HG03354 (cell line): ENCODE data around the gene WDR13.

Source experiments
- ATAC-seq: cut with Tn5 transposase; IDR thresholded peaks from one replicate; pipeline ENCODE4 v1.9.1; 2021; ENCODE audit warnings: mild to moderate bottlenecking; ENCODE audit not compliant: unreplicated experiment, poor library complexity, severe bottlenecking

WDR13 gene

DNA sequence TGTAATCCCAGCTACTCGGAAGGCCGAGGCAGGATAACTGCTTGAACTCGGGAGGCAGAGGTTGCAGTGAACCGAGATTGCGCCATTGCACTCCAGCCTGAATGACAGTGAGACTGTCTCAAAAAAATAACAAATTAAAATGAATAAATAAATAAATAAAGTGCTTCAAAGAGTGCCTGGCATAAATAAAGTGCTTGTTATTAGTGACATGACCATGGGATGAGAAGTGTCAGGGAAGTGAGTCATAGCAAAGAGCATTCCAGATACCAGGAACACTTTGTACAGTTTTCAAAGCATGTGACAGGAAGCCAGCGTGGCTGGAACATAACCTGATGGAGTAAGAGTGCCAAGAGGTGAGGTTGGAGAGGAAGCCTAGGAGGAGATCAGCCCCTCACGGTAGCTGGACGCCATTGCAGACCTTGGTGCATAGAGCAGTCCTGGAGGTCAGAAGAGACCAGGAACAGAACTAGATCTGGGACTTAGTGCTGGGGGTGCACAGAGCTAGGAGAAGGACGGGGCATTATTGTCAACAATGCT is 6.0 kb upstream of the WDR13 start:
- ATAC-seq, result no peak

DNA sequence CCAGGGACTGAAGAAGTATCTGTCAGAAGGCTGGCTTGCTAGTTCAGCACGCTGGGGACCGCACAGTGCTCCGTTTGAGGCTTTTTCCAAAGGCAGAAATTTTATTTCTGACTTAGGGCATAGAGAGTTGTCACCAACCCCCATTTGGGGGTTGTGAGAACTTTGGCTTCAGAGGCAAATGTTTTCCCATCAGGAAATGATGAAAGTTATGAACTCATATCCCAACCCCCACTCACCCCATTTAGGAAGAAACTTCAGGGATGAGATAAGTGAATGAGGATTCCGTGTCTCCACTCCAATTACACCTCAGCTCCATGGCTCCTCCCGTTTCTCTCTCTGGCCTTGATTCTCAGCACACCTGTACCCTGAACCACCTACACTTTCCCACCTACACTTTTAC is 4.3 kb upstream of the WDR13 start:
- ATAC-seq, result no peak

DNA sequence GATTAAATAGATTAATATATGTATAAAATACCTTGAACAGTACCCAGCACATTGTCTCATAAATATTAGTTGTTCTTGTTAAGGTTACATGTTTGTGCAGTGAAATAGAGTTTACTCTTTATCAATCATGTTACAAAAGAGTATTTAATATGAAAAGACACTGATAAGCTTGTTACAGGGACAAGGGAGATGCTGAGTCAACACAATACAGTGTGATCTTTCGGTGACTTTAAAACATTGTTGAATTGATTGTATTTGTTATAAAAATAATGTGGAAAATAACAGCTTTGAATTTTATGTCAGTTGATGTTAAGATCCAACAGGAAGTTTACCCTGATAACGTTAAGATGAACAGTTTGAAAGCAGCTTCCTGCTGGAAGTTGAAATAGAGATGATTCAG is 1.4 kb upstream of the WDR13 start:
- ATAC-seq, result no peak

DNA sequence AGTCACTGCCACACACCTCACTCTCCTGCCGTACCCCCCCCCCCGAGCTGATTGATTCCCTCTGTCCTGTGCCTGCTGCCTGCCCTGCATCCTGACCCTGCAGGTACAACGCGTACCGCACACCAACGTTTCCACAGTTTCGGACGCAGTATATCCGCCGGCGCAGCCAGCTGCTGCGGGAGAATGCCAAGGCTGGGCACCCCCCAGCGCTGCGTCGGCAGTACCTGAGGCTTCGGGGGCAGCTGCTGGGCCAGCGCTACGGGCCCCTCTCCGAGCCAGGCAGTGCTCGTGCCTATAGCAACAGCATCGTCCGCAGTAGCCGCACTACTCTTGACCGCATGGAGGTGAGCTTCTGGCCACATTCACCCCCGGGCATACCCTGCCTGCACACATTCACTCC is 1.3 kb downstream of the WDR13 start:
- ATAC-seq, result no peak

DNA sequence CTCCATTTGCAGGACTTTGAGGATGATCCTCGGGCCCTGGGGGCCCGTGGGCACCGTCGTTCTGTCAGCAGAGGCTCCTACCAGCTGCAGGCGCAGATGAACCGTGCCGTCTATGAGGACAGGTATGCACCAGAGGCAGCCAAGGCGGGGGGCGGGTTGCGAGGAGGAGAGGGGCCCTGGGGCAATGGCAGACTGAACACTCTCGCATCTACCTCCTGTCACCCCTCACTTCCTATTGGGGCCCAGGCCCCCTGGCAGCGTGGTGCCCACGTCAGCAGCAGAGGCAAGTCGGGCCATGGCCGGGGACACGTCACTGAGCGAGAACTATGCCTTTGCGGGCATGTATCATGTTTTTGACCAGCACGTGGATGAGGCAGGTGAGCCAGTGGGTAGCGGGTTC is 2.0 kb downstream of the WDR13 start:
- no peak for ATAC-seq

DNA sequence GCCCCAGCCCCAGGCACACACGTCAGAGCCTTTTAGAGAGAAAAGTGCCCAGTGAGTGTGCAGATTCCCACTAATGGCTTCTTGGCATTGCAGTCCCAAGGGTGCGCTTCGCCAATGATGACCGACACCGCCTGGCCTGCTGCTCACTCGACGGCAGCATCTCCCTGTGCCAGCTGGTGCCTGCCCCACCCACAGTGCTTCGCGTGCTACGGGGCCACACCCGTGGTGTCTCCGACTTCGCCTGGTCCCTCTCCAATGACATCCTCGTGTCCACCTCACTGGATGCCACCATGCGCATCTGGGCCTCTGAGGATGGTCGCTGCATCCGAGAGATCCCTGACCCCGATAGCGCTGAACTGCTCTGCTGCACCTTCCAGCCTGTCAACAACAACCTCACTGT is 2.9 kb downstream of the WDR13 start:
- ATAC-seq, result no peak

DNA sequence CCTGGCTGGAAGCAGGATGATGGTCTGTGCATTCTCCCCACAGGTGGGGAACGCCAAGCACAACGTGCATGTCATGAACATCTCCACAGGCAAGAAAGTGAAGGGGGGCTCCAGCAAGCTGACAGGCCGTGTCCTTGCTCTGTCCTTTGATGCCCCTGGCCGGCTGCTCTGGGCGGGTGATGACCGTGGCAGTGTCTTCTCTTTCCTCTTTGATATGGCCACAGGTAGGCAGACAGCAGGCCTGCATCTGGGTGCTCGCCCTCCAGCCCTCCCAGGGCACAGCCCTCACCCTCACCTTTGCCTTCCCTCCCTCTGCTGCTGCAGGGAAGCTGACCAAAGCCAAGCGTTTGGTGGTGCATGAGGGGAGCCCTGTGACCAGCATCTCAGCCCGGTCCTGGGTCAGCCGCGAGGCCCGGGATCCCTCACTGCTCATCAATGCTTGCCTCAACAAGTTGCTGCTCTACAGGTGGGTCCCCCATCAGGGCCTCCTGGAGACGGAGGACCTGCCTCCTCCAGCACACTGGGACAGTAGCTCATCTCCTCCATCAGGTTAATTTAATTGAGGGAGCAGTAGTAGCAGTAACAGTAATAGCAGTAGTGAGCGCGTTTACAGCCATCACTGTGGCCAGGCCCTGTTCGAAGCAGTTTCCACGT is 4.6 kb downstream of the WDR13 start:
- no peak for ATAC-seq

DNA sequence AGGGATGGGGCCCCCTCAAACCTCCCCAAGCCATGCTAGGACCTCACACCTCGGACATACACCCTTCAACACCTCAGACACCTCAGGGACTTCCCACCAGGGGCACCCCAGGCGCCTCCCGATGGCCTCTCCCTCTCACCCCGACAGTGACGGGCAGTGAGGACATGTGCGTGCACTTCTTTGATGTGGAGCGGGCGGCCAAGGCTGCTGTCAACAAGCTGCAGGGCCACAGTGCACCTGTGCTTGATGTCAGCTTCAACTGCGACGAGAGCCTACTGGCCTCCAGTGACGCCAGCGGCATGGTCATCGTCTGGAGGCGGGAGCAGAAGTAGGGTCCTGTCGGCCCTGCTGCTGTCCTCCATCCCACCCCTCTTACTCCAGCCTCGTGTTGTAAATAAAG is 7.4 kb downstream of the WDR13 start:
- ATAC-seq, result no peak

DNA sequence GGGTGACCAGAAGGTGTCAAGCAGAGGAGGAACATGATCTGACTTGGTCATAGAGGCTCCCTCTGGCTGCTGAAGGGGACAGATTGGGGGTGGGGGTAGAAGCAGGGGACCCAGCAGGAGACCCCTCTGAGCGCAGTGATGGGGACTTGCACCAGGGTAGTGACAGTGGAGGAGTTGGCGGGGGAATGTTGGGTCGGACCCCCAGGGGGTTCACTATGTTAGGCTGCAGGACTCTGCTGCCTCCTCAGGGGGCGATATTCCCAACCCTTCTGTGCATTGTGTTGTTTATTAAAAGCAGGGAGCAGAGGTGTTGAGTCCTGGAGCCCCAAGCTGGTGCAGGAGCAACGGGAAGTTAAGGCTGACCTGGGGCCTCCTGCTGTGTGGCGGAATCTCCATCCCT is 8.8 kb downstream of the WDR13 start:
- no peak for ATAC-seq

DNA sequence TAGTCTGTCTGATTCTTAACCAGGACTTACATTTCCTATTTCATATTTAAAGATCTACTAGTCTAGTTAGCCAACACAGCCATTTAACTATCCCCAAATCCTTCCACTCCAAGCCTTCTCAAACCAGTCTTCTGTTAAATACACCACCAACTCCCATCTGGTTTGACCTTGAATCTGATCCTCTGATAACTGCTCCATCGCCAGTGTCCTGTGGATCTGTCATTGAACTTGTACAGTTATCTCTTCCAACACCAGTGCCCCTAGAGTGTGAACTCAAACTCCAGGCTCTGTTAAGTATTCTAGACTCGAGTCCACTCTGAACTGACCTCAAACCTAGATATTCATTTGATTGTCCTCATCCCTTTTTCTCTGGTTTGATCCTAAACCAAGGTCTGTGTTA is 14.4 kb downstream of the WDR13 start:
- no peak for ATAC-seq

DNA sequence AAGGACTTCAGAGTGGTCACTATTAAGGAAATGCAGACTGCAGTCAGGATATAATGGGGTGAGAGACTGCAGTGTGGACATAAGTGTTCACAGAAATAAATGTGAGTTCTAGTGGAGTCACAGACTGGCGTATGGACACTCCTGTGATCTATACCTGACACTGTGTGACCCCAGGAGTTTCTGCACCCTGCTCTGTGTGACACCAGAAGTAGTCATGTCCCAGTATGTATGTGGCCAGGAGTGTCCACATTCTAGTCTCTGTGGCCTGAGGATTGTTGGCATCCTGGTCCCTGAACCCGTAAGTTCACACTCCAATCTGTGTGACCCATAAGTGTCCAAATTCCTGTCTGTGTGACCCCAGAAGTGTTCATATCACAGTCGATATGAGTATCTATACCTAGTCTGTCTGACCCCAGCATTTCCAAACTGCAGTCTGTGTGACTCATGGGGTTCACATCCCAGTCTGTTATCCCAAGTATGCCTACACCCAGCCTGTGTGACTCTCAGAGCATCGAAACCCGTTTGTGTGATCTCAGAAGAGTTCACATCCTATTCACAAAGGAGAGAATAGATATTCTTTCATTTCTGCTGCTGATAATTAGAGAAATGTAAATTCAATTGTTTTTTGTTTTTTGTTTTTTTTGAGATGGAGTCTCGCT is 16.3 kb downstream of the WDR13 start:
- no peak for ATAC-seq

DNA sequence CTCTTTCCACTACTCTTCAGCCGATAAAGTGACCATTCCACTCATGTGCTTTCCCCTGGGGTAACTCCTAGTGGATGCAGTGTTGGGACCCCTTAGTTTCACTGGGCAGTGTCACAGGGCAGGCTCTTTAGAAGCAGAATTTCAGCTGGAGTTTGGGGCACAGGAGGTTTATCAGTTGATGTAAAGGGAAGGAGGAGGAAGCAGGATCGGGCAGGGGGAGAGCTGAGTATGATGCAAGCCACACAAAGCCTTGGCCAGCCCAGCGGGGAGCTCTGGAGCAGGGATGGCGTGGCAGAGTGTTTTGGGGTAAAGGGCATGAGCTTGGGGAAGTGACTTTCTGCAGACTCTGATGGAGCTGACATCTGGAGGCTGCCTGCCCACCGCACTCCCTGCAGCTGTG is 19.3 kb downstream of the WDR13 start:
- ATAC-seq, result no peak

DNA sequence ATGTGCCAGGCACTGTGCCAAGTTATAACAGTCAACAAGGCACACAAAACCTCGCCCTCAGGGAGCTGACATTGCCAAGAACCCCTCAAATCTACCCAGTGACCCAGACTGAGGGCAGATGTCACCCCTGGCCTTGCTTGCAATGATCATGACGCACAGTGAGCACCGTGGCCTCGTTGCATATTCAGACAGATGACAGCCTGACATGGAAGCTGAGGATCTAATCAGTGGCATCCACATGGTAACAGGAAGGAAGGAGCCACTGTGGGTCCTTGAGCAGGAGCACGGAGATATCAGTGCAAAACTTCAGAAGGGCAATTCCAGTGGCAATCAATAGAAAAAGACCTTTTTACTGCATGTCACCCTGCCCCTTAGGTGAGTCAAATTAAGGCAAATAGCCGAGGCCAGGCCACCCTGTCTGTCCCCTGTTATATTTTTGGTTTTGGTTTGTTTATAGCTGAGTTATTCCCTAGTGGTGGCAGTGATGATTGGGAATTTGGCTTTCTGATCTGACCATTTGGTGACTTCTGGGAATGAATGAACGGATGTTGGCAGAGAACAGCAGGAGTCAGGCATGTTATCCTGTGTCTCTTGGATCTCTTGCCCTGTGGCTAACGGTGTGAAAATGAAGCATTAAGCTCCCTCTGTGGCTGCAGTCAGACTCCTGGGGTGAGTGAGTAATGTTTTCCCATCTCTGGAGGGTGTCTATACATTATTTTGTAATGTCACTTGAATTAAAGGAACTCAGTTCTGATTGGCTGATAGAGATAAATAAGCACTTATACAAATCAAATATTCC is 20.4 kb downstream of the WDR13 start:
- no peak for ATAC-seq

DNA sequence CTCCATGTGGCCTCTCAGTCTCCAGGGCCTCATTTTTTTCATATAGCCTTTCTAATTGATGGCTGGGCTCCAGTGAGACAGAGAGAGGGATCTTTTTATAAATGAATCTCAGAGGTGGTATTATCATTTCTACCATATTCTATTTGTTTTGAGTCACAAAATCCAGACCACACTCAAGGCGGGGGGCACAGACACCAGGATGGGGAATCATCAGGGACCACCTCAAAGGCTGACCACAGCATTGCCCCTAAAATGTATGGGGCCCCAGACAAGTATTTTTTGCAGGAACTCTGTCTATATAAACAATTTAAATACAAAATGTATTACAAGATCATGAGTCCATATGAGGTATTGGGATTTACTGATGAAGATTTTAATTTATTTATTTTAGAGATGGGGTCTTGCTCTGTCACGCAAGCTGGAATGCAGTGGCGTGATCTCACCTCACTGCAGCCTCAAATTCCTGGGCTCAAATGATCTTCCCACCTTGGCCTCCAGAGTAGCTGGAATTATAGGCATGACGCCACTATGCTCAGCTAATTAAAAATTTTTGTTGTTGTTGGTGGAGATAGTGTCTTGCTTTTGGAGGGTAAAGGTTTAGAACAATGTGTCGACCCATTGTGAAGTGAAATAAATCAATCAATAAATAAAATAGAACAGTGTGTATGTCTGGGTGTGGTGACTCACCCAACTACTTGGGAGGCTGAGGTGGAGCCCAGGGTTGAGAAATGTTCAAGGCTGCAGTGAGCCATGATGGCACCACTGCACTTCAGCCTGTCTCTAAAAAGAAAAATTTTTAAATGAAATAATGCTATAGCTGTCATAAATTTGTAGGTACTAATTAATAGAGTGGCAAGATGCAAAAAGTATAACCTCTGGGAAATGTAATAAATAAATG is 29.4 kb downstream of the WDR13 start:
- no peak for ATAC-seq

DNA sequence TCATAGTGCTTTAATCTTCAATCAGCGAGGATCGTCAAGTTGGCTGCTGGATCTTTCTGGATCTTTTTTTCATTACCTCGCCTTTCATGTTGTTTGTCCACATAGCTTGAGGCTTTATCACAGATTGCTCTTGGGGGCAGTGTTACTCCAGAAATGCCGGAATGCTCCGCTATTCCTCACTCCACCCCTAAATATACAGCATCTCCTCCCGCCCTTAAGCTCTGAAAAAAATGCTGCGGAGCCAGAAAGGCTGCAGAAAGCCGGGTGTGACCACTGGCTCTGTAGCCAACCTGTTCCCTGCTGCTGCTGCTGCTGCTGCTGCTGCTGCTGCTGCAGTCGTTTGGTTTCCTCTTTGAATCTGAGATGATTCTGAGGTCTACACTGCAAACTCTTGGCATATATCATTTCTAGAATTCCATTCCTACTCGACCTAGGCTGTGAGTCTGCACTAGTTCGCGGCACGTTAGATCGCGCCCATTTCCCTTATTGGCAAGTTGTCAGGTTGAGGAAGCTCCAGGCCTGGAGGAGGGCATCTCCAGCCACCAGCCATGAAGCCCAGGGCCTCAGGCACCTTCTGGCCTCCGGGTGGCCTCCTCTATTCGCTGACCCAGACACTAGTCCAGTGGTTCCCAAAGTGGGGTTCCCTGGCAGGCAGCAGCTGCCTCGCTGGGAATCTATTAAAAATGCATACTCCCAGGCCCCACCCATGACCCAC is 34.2 kb downstream of the WDR13 start:
- ATAC-seq, result peak; percentile 72

DNA sequence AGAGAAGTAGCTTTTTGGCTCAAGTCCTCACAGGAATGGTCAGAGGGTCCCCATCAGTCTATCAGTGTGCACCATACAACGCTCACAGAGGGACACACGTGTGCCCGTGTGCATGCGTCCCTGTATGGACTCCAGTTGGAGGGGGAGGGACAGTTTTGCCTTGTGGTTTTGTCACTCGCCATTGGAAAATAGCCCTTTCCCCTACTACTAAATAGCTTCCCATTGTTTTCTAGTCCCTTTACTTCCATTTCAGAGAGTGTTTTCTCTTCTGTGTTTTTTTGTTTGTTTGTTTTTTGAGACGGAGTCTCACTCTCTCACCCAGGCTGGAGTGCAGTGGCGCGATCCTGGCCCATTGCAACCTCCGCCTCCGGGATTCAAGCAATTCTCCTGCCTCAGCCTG is 34.9 kb downstream of the WDR13 start:
- no peak for ATAC-seq

DNA sequence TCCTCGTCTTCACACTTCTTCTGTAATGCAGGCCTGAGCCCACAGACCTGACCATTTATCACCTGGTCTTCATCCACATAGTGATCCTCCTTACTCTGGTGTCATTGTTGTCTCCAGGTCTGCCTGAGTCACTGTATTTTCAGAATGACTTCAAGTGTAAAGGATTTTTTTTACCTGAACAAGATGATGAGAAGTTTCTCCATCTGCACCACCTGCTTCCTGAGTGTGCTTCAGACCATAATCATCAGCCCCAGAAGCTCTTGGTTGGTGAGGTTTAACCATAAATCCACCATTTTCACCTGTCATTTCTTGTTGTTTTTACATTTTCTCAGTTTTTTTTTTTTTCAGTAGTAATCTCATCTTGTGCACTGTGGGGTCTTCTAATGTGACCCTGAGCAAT is 39.0 kb downstream of the WDR13 start:
- no peak for ATAC-seq

DNA sequence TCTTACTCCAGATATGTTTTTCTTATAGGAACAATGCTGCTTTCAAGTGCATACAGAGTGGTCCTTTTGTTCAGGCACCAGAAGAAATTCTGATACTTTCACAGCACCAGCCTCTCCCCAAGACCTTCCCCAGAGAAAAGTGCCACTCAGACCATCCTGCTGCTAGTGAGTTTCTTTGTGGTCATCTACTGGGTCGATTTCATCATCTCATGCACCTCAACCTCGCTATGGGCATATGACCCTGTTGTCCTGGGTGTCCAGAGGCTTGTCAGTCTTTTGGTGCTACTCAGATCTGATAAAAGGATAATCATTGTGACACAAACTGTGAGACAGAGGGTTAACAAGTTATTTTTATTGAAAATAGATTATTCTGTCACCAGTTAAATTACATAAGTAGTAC is 39.5 kb downstream of the WDR13 start:
- no peak for ATAC-seq

DNA sequence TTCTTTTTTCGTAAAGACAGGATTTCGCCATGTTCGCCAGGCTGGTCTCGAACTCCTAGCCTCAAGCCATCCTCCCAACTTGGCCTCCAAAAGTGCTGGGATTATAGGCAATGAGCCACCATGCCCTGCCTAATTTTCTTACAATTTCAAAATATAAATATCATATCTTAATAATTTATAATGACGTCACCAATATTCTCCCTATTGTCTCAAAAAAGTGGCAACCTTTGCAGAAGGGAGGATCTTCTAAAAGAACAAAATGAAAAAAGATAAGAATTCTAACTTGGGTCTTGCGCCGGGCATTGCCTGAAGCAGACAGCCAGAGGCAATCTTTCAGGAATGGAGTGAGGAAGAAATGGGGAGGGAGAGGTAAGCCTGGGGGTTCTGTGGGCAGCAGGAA is 48.4 kb downstream of the WDR13 start:
- no peak for ATAC-seq
